Adipocyte (in vitro differentiated cells): ENCODE measurements around the gene SLFN12L.
"Not testable (repeated sequence)": the region's sequence is repeated elsewhere in the genome, so short reads cannot be mapped to it uniquely, and the experiment has no call there.

ENCODE experiments used
- DNase-seq: peaks from one replicate; pipeline ENCODE4 v3.0.0-alpha.2; 2015; ENCODE audit warnings: low read depth
- H3K27me3 ChIP-seq: replicated peaks from 2 replicates; pipeline ENCODE4 v1.7.0; 2013; ENCODE audit warnings: mild to moderate bottlenecking, low read length, moderate library complexity; ENCODE audit not compliant: control insufficient read depth, insufficient read depth
- H3K36me3 ChIP-seq: 2 replicates; pipeline ENCODE4 v1.7.0; 2013; ENCODE audit warnings: low read length, mild to moderate bottlenecking, moderate library complexity; ENCODE audit not compliant: control insufficient read depth, insufficient read depth, severe bottlenecking
- H3K4me1 ChIP-seq: 2 replicates; pipeline ENCODE4 v1.7.0; 2013; ENCODE audit warnings: mild to moderate bottlenecking, low read length, moderate library complexity; ENCODE audit not compliant: control insufficient read depth, insufficient read depth
- H3K4me3 ChIP-seq: 2 replicates; pipeline ENCODE4 v1.7.0; 2013; ENCODE audit warnings: mild to moderate bottlenecking, low read length, moderate library complexity
- H3K9ac ChIP-seq: 2 replicates; pipeline ENCODE4 v1.7.0; 2013; ENCODE audit warnings: mild to moderate bottlenecking, low read length, moderate library complexity
- H3K9me3 ChIP-seq: 2 replicates; pipeline ENCODE4 v1.7.0; 2013; ENCODE audit warnings: mild to moderate bottlenecking, low read length, moderate library complexity; ENCODE audit not compliant: control insufficient read depth

Gene SLFN12L

GRCh38 chr17:35537601-35538141 lies at the start of gene SLFN12L:
Gene SLFN12L, minus strand, starts transcription at chr17:35537678. Its CDS starts 15,314 bp downstream, at chr17:35522364.
- H3K9me3 ChIP-seq, result no peaks in the 10 kb centered on the region
- no peak within 1 kb of the TSS for H3K4me3 ChIP-seq
- H3K27me3 ChIP-seq, result no peaks in the 10 kb centered on the region
- no peak for DNase-seq
- H3K4me1 ChIP-seq, result peaks cover 16% of the 10 kb centered on the region
- H3K36me3 ChIP-seq, result no peaks in the 10 kb centered on the region
- H3K9ac ChIP-seq, result peak within 1 kb of the TSS; percentile 45

- Histone ChIP-seq H3K9me3 (no peaks in the 10 kb centered on the region), H3K9ac (peak overlapping the region; percentile 98), H3K4me3 (peak overlapping the region; percentile 99), H3K36me3 (no peaks in the 10 kb centered on the region), H3K4me1 (peaks cover 23% of the 10 kb centered on the region), H3K27me3 (no peaks in the 10 kb centered on the region)
- no peak for DNase-seq
These were observed 49.1 kb upstream of the SLFN12L start for GRCh38 chr17:35586569-35587073.

- no peaks in the 10 kb centered on the region for H3K36me3 ChIP-seq
- H3K27me3 ChIP-seq, result no peaks in the 10 kb centered on the region
- H3K4me1 ChIP-seq, result peaks cover 22% of the 10 kb centered on the region
- H3K4me3 ChIP-seq, result no peak overlapping the region
- DNase-seq, result no peak
- no peaks in the 10 kb centered on the region for H3K9me3 ChIP-seq
- H3K9ac ChIP-seq, result no peak overlapping the region
These were observed 46.6 kb upstream of the SLFN12L start for GRCh38 chr17:35584061-35584460.

GRCh38 chr17:35578929-35579432 lies 41.5 kb upstream of the SLFN12L start:
- Histone ChIP-seq H3K4me1 (peaks cover 17% of the 10 kb centered on the region), H3K9me3 (no peaks in the 10 kb centered on the region), H3K9ac (peak overlapping the region; percentile 98), H3K36me3 (peaks cover 21% of the 10 kb centered on the region), H3K4me3 (peak overlapping the region; percentile 87), H3K27me3 (no peaks in the 10 kb centered on the region)
- no peak for DNase-seq

GRCh38 chr17:35578197-35578928 lies 40.9 kb upstream of the SLFN12L start, which contains the start of gene PEX12:
Gene PEX12, minus strand, starts transcription at chr17:35578571. Its CDS starts 550 bp downstream, at chr17:35578021.
- H3K36me3 ChIP-seq, result peaks cover 21% of the 10 kb centered on the region
- peak; percentile 93 for DNase-seq
- peak within 1 kb of the TSS; percentile 87 for H3K4me3 ChIP-seq
- H3K9me3 ChIP-seq, result no peaks in the 10 kb centered on the region
- peak within 1 kb of the TSS; percentile 98 for H3K9ac ChIP-seq
- peaks cover 17% of the 10 kb centered on the region for H3K4me1 ChIP-seq
- H3K27me3 ChIP-seq, result no peaks in the 10 kb centered on the region

GRCh38 chr17:35577830-35578196 lies 40.3 kb upstream of the SLFN12L start:
- H3K36me3 ChIP-seq, result peaks cover 21% of the 10 kb centered on the region
- H3K27me3 ChIP-seq, result no peaks in the 10 kb centered on the region
- H3K9me3 ChIP-seq, result no peaks in the 10 kb centered on the region
- peak overlapping the region; percentile 87 for H3K4me3 ChIP-seq
- H3K9ac ChIP-seq, result peak overlapping the region; percentile 98
- peaks cover 17% of the 10 kb centered on the region for H3K4me1 ChIP-seq
- peak; percentile 56 for DNase-seq

GRCh38 chr17:35575759-35576158 lies 38.3 kb upstream of the SLFN12L start:
- Histone ChIP-seq H3K9me3 (no peaks in the 10 kb centered on the region), H3K9ac (no peak overlapping the region), H3K27me3 (no peaks in the 10 kb centered on the region), H3K36me3 (peaks cover 21% of the 10 kb centered on the region), H3K4me3 (no peak overlapping the region), H3K4me1 (peaks cover 20% of the 10 kb centered on the region)
- no peak for DNase-seq

GRCh38 chr17:35569405-35569804 lies 31.9 kb upstream of the SLFN12L start:
- Histone ChIP-seq H3K4me3 (peak overlapping the region; percentile 93), H3K36me3 (peaks cover 3% of the 10 kb centered on the region), H3K27me3 (no peaks in the 10 kb centered on the region), H3K4me1 (peaks cover 25% of the 10 kb centered on the region), H3K9me3 (no peaks in the 10 kb centered on the region), H3K9ac (peak overlapping the region; percentile 89)
- DNase-seq, result no peak

- peak overlapping the region; percentile 93 for H3K4me3 ChIP-seq
- DNase-seq, result peak; percentile 55
- H3K27me3 ChIP-seq, result no peaks in the 10 kb centered on the region
These were observed 31.1 kb upstream of the SLFN12L start for GRCh38 chr17:35568561-35568960.

GRCh38 chr17:35566968-35567367 lies 29.5 kb upstream of the SLFN12L start:
- no peaks in the 10 kb centered on the region for H3K36me3 ChIP-seq
- peaks cover 25% of the 10 kb centered on the region for H3K4me1 ChIP-seq
- H3K27me3 ChIP-seq, result no peaks in the 10 kb centered on the region
- no peaks in the 10 kb centered on the region for H3K9me3 ChIP-seq
- H3K4me3 ChIP-seq, result peak overlapping the region; percentile 93
- DNase-seq, result no peak
- peak overlapping the region; percentile 89 for H3K9ac ChIP-seq

More at GRCh38 chr17:35568561-35568960, 31.1 kb upstream of the SLFN12L start:
- no peaks in the 10 kb centered on the region for H3K9me3 ChIP-seq
- H3K4me1 ChIP-seq, result peaks cover 25% of the 10 kb centered on the region
- H3K9ac ChIP-seq, result peak overlapping the region; percentile 89
- no peaks in the 10 kb centered on the region for H3K36me3 ChIP-seq

GRCh38 chr17:35563181-35563580 lies 25.7 kb upstream of the SLFN12L start:
- H3K36me3 ChIP-seq, H3K4me3 ChIP-seq, H3K9me3 ChIP-seq, H3K9ac ChIP-seq, DNase-seq, H3K27me3 ChIP-seq, H3K4me1 ChIP-seq: not testable (repeated sequence)
